Astrocyte (in vitro differentiated cells and primary cell): ENCODE data around the gene PPP1R9A. TPM values are rescaled to one million over a fixed set of nuclear protein-coding genes. Genes with fewer than 3 reads are reported as not detected.

Experiments used
- DNase-seq: peaks from one replicate; pipeline ENCODE4 v3.0.0-alpha.2; 2010; ENCODE audit warnings: low read depth
- FAIRE-seq: peaks from 2 replicates; lab custom pipeline; 2011; peaks lifted over from hg19 to GRCh38; lab: Jason Lieb, UNC
- H2AFZ ChIP-seq: 2 replicates; pipeline ENCODE4 v1.6.0; 2012; ENCODE audit warnings: low read depth, low read length, inconsistent platforms
- H3K27ac ChIP-seq: 2 replicates; pipeline ENCODE4 v1.5.1; 2011; ENCODE audit warnings: low read depth, low read length, inconsistent platforms
- H3K27me3 ChIP-seq: 2 replicates; pipeline ENCODE4 v1.6.0; 2011; ENCODE audit warnings: low read length, inconsistent platforms; ENCODE audit not compliant: insufficient read depth
- H3K36me3 ChIP-seq: 2 replicates; pipeline ENCODE4 v1.5.1; 2011; ENCODE audit warnings: low read length, inconsistent platforms; ENCODE audit not compliant: insufficient read depth
- H3K4me1 ChIP-seq: 2 replicates; pipeline ENCODE4 v1.5.1; 2011; ENCODE audit warnings: low read length, inconsistent platforms; ENCODE audit not compliant: insufficient read depth
- H3K4me2 ChIP-seq: 2 replicates; pipeline ENCODE4 v1.6.0; 2012; ENCODE audit warnings: low read length, inconsistent platforms
- H3K4me3 ChIP-seq: 2 replicates; pipeline ENCODE4 v1.5.1; 2011; ENCODE audit warnings: low read depth, mild to moderate bottlenecking, low read length, inconsistent platforms; ENCODE audit not compliant: insufficient read depth
- H3K79me2 ChIP-seq: 2 replicates; pipeline ENCODE4 v1.6.0; 2012; ENCODE audit warnings: mild to moderate bottlenecking, low read length, inconsistent platforms; ENCODE audit not compliant: insufficient read depth
- H3K9ac ChIP-seq: 2 replicates; pipeline ENCODE4 v1.6.0; 2012; ENCODE audit warnings: mild to moderate bottlenecking, low read length, inconsistent platforms
- H3K9me3 ChIP-seq: 2 replicates; pipeline ENCODE4 v1.5.1; 2012; ENCODE audit warnings: low read depth, mild to moderate bottlenecking, low read length, inconsistent platforms; ENCODE audit not compliant: insufficient read depth
- H4K20me1 ChIP-seq: 2 replicates; pipeline ENCODE4 v1.6.0; 2012; ENCODE audit warnings: low read length, inconsistent platforms; ENCODE audit not compliant: insufficient read depth
- H3K27ac Mint-ChIP-seq: one replicate; pipeline ENCODE4 v1.8.0; 2021; ENCODE audit warnings: mild to moderate bottlenecking, mixed read lengths; ENCODE audit not compliant: unreplicated experiment
- H3K27me3 Mint-ChIP-seq: one replicate; pipeline ENCODE4 v1.8.0; 2021; ENCODE audit warnings: low read depth, mixed read lengths; ENCODE audit not compliant: unreplicated experiment
- H3K36me3 Mint-ChIP-seq: one replicate; pipeline ENCODE4 v1.8.0; 2021; ENCODE audit warnings: low read depth, mixed read lengths; ENCODE audit not compliant: unreplicated experiment
- H3K4me1 Mint-ChIP-seq: one replicate; pipeline ENCODE4 v1.8.0; 2021; ENCODE audit warnings: low read depth, mixed read lengths; ENCODE audit not compliant: unreplicated experiment
- H3K4me3 Mint-ChIP-seq: one replicate; pipeline ENCODE4 v1.8.0; 2021; ENCODE audit warnings: mild to moderate bottlenecking, moderate library complexity, mixed read lengths; ENCODE audit not compliant: unreplicated experiment
- H3K9me3 Mint-ChIP-seq: one replicate; pipeline ENCODE4 v1.8.0; 2021; ENCODE audit warnings: mild to moderate bottlenecking, mixed read lengths; ENCODE audit not compliant: unreplicated experiment
- EZH2 ChIP-seq: IDR thresholded peaks from 2 replicates; pipeline ENCODE4 v1.6.1; 2012; ENCODE audit warnings: mild to moderate bottlenecking, low read length, inconsistent platforms; ENCODE audit not compliant: insufficient read depth
- total RNA-seq: library from RNA; stranded (reverse); gene quantifications from 2 replicates; pipeline ENCODE4 v1.2.1, GENCODE V29; 2021
- TF ChIP-seq, protein P1 (sequence below): IDR thresholded peaks from 2 replicates; pipeline ENCODE4 v1.5.1; 2011; ENCODE audit warnings: low read depth, mild to moderate bottlenecking, inconsistent platforms, low read length, moderate library complexity; ENCODE audit not compliant: insufficient read depth

The PPP1R9A gene
- total RNA-seq, 1 donor from 2014 or later: 7.5 TPM

DNA sequence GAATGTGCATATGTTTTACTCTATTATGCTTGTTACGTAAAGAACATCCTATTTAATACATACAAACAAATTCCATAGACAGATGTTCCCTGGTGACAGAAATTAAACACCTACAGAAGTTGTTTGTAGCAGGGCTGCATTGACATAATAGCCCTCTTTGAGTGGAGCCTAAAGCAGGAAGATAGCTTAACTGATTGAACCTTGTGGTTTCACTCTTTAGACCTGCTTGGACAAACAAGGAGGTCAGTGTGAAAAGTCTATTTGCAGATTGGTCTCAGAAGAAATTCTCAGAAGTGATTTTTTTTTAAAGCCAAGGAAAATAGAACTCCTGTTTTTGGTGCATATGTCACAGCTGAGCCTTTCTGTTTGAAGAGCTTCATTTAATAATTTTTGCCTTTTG is 121.3 kb downstream of the PPP1R9A start:
- no peak overlapping the region for H3K27ac Mint-ChIP-seq

DNA sequence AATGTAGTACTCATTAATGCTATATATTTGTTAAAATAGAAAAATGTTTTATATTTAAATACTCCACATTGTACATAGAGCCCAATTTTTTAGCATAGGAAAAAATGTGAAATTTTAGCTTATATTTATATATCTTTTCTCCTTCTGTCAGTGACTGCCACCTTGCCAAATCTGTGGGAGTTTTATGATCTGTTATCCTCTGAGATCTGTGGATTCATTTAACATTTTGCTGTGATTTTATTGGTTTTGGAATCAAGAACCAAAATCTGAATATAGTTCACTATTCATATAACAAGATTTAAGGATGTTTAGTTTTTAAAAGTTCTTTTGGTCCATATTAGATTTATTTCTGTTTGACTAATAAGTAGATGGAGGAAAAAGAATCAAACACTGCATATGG is 127.9 kb downstream of the PPP1R9A start:
- H3K27me3 Mint-ChIP-seq: no peaks in the 10 kb centered on the region
- Histone ChIP-seq H3K9ac (no peak overlapping the region), H3K27me3 (no peaks in the 10 kb centered on the region), H2AFZ (no peak overlapping the region), H3K36me3 (no peaks in the 10 kb centered on the region), H4K20me1 (no peaks in the 10 kb centered on the region), H3K79me2 (no peaks in the 10 kb centered on the region), H3K4me3 (no peak overlapping the region), H3K27ac (no peak overlapping the region), H3K4me2 (no peak overlapping the region), H3K4me1 (no peaks in the 10 kb centered on the region), H3K9me3 (no peaks in the 10 kb centered on the region)
- H3K4me3 Mint-ChIP-seq: no peak overlapping the region
- no peak overlapping the region for H3K27ac Mint-ChIP-seq
- H3K4me1 Mint-ChIP-seq: no peaks in the 10 kb centered on the region
- H3K9me3 Mint-ChIP-seq: no peaks in the 10 kb centered on the region
- TF ChIP-seq, protein P1, sequence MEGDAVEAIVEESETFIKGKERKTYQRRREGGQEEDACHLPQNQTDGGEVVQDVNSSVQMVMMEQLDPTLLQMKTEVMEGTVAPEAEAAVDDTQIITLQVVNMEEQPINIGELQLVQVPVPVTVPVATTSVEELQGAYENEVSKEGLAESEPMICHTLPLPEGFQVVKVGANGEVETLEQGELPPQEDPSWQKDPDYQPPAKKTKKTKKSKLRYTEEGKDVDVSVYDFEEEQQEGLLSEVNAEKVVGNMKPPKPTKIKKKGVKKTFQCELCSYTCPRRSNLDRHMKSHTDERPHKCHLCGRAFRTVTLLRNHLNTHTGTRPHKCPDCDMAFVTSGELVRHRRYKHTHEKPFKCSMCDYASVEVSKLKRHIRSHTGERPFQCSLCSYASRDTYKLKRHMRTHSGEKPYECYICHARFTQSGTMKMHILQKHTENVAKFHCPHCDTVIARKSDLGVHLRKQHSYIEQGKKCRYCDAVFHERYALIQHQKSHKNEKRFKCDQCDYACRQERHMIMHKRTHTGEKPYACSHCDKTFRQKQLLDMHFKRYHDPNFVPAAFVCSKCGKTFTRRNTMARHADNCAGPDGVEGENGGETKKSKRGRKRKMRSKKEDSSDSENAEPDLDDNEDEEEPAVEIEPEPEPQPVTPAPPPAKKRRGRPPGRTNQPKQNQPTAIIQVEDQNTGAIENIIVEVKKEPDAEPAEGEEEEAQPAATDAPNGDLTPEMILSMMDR: no peak
- TF ChIP-seq EZH2: no peak
- peak; percentile 23 for FAIRE-seq
- DNase-seq: no peak
- H3K36me3 Mint-ChIP-seq: no peaks in the 10 kb centered on the region

More for the DNA sequence above, 121.3 kb downstream of the PPP1R9A start:
- Histone ChIP-seq H4K20me1 (no peaks in the 10 kb centered on the region), H2AFZ (no peak overlapping the region), H3K9ac (no peak overlapping the region), H3K4me3 (no peak overlapping the region), H3K36me3 (no peaks in the 10 kb centered on the region), H3K9me3 (peaks cover 5% of the 10 kb centered on the region), H3K79me2 (no peaks in the 10 kb centered on the region), H3K27ac (no peak overlapping the region), H3K4me1 (no peaks in the 10 kb centered on the region), H3K27me3 (no peaks in the 10 kb centered on the region), H3K4me2 (no peak overlapping the region)
- peaks cover 20% of the 10 kb centered on the region for H3K9me3 Mint-ChIP-seq
- H3K4me1 Mint-ChIP-seq: peaks cover 8% of the 10 kb centered on the region
- no peak for FAIRE-seq
- no peak for DNase-seq
- H3K36me3 Mint-ChIP-seq: peaks cover 2% of the 10 kb centered on the region
- TF ChIP-seq EZH2: no peak
- TF ChIP-seq, protein P1: no peak
- no peaks in the 10 kb centered on the region for H3K27me3 Mint-ChIP-seq
- H3K4me3 Mint-ChIP-seq: no peak overlapping the region

DNA sequence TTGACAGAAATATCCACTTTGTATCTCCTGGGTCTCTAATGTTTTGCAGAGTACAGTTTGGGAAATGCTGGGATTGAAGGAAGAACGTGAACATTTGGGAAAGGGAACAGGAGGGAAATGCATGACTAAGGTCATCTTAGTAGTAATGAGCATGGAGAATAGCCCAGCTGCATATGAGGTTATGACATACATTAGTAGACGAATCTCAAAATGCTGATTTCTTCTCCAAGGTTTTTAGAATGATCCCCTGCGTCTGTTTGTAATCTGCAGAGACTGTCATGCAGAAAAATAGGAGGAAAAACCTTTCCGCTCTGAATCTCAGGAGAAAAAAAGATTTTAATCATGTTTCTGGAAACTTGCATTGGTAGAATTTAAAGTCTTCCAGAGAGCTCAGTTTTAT is 133.6 kb downstream of the PPP1R9A start:
- no peaks in the 10 kb centered on the region for H3K4me1 ChIP-seq
- no peak overlapping the region for H2AFZ ChIP-seq
- no peaks in the 10 kb centered on the region for H3K9me3 ChIP-seq
- no peak overlapping the region for H3K4me3 ChIP-seq
- H3K27me3 Mint-ChIP-seq: no peaks in the 10 kb centered on the region
- H3K36me3 ChIP-seq: no peaks in the 10 kb centered on the region
- FAIRE-seq (no peak), DNase-seq (no peak)
- no peaks in the 10 kb centered on the region for H3K36me3 Mint-ChIP-seq
- no peak overlapping the region for H3K27ac Mint-ChIP-seq
- no peaks in the 10 kb centered on the region for H4K20me1 ChIP-seq
- TF ChIP-seq, protein P1: no peak
- no peak for TF ChIP-seq EZH2
- H3K9me3 Mint-ChIP-seq: no peaks in the 10 kb centered on the region
- H3K27me3 ChIP-seq: no peaks in the 10 kb centered on the region
- no peak overlapping the region for H3K4me2 ChIP-seq
- no peaks in the 10 kb centered on the region for H3K79me2 ChIP-seq
- no peak overlapping the region for H3K4me3 Mint-ChIP-seq
- no peak overlapping the region for H3K9ac ChIP-seq
- H3K4me1 Mint-ChIP-seq: no peaks in the 10 kb centered on the region
- H3K27ac ChIP-seq: no peak overlapping the region
